ENCODE results near the gene MTFR2. TPM values are rescaled to one million over a fixed set of nuclear protein-coding genes. Genes with fewer than 3 reads are reported as not detected.
"Not testable (repeated sequence)": the region's sequence is repeated elsewhere in the genome, so short reads cannot be mapped to it uniquely, and the experiment has no call there.

MTFR2 gene
- total RNA-seq, 1 experiment from 2014 or later = 8.7 TPM

GRCh38 chr6:136235233-136235564, 14.9 kb downstream of the MTFR2 start:
- DNase-seq (ENCODE audit: low read depth) = peak; percentile 26

DNA sequence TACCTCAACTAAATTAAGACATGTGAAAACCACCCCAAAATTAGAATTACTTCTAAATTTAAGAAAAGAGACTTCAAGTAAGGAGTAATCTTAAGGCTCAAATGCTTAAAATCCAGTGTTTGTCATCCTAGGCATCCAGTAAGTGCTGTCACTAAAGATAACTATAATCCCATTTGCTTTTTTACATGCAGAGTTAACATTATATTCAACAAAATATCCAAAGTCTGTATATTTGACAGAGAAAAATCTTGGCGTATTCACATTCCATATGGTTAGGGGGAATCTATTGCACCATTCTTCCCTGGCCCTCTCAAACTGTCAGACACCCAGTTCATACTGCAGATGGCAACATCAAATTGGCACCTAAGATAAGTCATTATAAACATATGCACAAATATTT, 17.4 kb downstream of the MTFR2 start:
- no peak for DNase-seq (ENCODE audit: low read depth)

DNA sequence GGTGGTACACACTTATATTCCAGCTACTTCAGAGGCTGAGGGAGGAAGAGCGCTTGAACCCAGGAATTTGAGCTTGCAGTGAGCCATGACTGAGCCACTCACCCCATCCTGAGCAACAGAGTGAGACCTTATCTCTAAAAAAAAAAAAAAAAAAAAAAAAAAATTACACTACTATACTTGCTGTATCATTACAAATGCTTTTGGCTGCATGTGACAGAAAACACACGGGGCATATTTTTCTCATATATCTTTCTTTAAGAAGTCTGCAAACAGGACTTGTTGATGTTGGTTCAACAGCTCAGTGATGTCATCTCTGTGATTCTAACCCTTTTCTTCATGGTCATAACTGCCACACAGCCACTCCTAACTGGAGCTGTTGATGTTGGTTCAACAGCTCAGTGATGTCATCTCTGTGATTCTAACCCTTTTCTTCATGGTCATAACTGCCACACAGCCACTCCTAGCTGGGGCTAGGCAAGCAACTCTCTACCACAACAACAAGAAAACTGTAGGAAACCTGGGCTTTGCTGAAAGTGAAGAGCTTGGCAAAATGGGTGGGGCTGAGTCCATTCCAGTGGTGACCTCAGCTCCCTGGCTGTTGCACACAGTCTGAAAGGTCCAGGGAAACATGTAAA, 19.8 kb downstream of the MTFR2 start:
- no peak for DNase-seq (ENCODE audit: low read depth)

GRCh38 chr6:136228814-136229213, 21.3 kb downstream of the MTFR2 start:
- DNase-seq (ENCODE audit: low read depth) = no peak

DNA sequence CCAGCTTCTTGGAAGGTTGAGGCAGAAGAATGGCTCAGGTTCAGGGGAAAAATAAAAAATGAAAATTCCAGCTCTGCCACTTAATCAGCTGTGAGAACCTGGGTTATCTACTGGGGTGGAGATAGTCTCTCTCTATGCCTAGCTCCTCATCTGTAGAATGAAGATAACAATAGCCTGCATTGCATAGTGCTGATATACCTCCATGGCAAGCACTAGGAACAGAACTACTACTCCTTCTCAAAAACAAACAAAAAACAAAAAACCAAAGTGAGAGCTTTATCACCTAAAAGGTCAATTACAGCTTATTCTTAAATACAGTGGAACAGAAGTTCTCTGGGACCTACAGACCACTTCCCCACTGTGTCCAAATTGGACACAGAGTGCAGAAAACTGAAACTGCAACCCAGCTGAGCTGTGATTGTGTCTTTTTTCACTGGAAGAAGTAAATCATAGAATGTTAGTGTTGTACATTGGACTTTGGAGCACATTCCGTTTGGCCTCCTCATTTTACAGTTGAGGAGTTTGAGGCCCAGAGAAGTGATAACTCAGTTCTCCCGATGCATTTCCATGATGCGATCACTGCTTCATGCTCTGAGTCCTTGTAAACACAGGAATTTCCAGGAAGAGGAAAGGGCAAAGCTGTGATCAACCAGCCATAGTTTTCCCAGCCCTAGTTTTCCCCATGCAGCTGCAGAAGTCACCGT, 23.3 kb downstream of the MTFR2 start:
- no peak for DNase-seq (ENCODE audit: low read depth)

DNA sequence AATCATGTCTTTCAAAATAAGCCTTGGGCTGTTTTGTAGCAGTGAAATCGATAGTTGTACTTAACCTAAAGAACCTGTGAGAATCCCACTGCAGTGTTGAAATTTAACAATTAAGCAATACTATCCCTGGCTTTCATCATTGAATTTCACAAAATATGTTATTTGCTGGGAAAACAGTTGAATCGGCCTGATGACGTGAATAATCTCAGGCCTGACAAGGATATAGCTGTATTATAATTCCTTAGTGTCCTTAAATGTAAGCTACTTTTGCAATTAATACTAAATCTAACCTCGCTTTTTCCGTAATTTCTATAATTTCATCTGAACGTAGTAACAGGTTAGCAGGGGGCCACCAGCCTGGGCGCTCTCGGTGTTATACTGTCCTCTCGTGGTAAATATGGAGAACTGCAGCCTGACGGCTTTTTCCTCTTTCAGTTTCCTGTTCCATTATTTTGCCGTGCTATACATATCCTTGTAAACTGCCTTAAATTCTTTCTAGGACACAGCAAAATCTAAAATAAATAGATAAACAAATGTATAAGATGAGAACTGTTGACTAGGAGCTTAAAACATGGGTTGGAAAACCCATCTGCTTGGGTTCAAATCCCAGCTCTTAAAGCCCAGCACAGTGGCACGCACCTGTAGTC, 24.0 kb downstream of the MTFR2 start:
- DNase-seq (ENCODE audit: low read depth) = peak; percentile 41

DNA sequence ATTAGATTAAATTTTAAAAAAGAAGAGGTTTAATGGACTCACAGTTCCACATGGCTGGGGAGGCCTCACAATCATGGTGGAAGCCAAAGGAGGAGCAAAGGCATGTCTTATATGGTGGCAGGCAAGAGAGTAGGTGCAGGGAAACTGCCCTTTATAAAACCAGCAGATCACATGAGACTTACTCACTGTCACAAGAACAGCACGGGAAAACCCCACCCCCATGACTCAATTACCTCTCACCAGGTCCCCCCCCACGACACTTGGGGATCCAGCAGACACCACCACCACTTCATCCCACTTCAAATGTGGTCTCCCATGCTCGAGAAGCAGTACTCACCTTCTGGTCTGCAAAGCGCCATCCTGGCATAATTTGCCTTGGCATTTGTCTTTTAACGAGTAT, 24.6 kb downstream of the MTFR2 start:
- no peak for DNase-seq (ENCODE audit: low read depth)

GRCh38 chr6:136224974-136225373, 25.1 kb downstream of the MTFR2 start:
- not testable (repeated sequence) for DNase-seq (ENCODE audit: low read depth)

GRCh38 chr6:136216503-136217401, 33.4 kb downstream of the MTFR2 start:
- DNase-seq (ENCODE audit: low read depth) = no peak

- no peak for DNase-seq (ENCODE audit: low read depth)
These were observed 36.3 kb downstream of the MTFR2 start for GRCh38 chr6:136213853-136214252.

- no peak for DNase-seq (ENCODE audit: low read depth)
These were observed 37.0 kb downstream of the MTFR2 start for GRCh38 chr6:136213012-136213539.

DNA sequence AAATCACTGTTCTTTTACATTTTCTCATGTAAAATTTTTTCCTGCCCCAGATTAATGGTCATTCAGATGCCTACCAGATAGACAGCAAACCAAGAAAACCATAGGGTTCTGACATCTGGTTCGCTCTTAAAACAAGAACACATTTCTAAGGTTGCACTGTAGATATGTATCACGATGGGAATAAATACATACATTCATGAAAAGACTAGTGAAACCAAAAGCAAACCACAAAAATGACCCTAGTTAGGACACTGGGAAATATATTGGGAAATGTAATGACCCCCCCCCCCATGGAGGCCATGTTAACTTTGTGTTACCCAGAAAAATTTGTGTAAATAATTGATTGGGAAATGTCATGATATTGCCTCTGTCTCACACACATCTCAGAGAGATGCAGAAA, 37.5 kb downstream of the MTFR2 start:
- DNase-seq (ENCODE audit: low read depth) = no peak

DNA sequence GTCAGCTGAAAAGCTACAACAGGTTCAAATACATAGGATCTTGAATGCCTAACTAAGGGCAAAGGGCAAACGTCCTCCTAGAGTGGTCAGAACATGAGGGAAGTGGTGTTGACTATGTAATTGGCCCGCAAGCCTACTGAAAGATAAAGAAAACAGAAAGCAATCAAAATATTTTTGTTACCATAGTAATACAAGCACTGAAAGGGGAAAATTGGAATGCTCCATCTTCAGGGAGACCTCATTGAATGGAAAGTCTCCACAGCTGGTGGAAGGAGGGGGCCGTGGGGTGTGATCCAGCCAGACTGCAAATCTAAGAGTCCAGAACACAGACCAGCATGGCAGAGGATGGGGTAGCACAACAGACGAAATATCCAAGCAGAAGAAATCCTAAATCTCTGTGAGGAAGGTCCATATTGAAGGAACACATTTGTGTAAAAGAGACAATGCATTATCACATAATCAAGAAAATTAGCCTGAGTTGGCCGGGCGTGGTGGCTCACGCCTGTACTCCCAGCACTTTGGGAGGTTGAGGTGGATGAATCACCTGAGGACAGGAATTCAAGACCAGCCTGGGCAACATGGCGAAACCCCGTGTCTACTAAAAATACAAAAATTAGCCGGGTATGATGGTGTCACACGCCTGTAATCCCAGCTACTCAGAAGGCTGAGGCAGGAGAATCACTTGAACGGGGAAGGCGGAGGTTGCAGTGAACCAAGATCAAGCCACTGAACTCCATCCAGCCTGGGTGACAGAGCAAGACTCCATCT, 39.5 kb downstream of the MTFR2 start:
- no peak for DNase-seq (ENCODE audit: low read depth)

DNA sequence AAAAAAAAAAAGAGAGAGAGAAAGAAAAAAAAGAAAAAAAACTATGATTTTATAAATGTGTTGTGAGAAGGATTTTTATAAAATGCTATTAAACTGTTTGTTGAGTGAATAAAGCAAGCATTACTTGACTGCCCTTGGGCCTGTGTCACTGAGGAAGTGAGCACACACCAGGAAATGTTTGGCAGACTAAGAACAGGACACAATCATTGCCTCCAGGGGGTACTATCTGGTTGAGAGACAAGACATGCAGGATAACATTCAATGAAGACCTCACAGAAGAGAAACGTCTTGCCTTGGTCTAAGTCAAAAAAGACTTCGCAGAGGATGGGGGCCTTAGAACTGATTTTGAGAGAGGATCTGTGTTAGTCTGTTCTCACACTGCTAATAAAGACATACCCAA, 40.6 kb downstream of the MTFR2 start:
- no peak for DNase-seq (ENCODE audit: low read depth)

GRCh38 chr6:136208783-136209182, 41.3 kb downstream of the MTFR2 start:
- DNase-seq (ENCODE audit: low read depth) = no peak

- peak; percentile 32 for DNase-seq (ENCODE audit: low read depth)
These were observed 48.4 kb downstream of the MTFR2 start for GRCh38 chr6:136201732-136202131.

GRCh38 chr6:136192902-136193301, 57.2 kb downstream of the MTFR2 start:
- no peak for DNase-seq (ENCODE audit: low read depth)

DNA sequence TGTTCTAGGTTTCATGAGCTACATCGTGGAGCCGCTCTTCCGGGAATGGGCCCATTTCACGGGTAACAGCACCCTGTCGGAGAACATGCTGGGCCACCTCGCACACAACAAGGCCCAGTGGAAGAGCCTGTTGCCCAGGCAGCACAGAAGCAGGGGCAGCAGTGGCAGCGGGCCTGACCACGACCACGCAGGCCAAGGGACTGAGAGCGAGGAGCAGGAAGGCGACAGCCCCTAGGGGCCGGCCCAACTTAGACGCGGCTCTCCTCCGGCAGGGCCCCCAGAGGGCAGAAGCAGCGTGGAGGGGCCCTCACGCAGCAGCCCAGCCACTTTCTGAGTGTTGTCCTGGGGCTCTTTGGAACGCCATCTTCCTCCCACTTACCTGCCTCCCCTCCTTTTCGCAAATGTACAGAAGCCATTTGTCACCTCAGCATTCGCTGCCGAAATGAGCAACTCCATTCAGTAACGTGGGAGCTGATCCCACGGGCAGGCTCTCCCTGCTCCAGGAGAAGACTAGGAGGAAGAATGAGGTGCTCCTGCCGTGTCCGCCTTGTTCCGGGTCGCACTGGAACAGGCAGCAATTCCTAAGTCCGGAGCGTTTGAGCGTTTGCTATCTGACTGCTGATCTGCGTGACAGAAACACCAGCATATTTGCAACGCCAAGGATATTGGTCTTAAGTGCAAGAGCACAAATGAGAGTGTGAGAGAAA, 58.4 kb downstream of the MTFR2 start:
- no peak for DNase-seq (ENCODE audit: low read depth)

- no peak for DNase-seq (ENCODE audit: low read depth)
These were observed 61.0 kb downstream of the MTFR2 start for GRCh38 chr6:136189104-136189503.

GRCh38 chr6:136188486-136188885, 61.6 kb downstream of the MTFR2 start:
- DNase-seq (ENCODE audit: low read depth) = no peak
